HEK293 (cell line): ENCODE results near the gene CASS4.

Experiments used
- CTCF ChIP-seq: fragments of 450-650 bp; formaldehyde crosslinking; IDR thresholded peaks from 2 replicates; pipeline ENCODE4 v1.5.1; 2016; ENCODE audit warnings: missing biosample characterization, missing genetic modification characterization
- ZNF146 ChIP-seq: fragments of 450-650 bp; formaldehyde crosslinking; IDR thresholded peaks from 2 replicates; pipeline ENCODE4 v1.5.1; 2016; ENCODE audit warnings: missing biosample characterization, missing genetic modification characterization
- ZNF174 ChIP-seq: fragments of 450-650 bp; formaldehyde crosslinking; IDR thresholded peaks from 2 replicates; pipeline ENCODE4 v1.5.0; 2017; ENCODE audit warnings: missing biosample characterization, mild to moderate bottlenecking, missing genetic modification characterization
- ZNF274 ChIP-seq, 2 experiments: fragments of 200-500 bp in 1 of 2; fragments of 450-650 bp in 1 of 2; sonication (Bioruptor generic) in 1 of 2; formaldehyde crosslinking in 1 of 2; IDR thresholded peaks; 2 replicates each; pipeline versions ENCODE4 v1.5.1 to v1.6.1; 2014 to 2016; ENCODE audit warnings: borderline replicate concordance in 1 of 2, inconsistent platforms in 1 of 2, low read length in 1 of 2, missing biosample characterization in 1 of 2, missing genetic modification characterization in 1 of 2
- ZNF404 ChIP-seq: fragments of 450-650 bp; formaldehyde crosslinking; IDR thresholded peaks from 2 replicates; pipeline ENCODE4 v1.5.1; 2017; ENCODE audit warnings: missing biosample characterization, missing genetic modification characterization
- ZNF76 ChIP-seq: fragments of 450-650 bp; formaldehyde crosslinking; IDR thresholded peaks from 2 replicates; pipeline ENCODE4; 2016; ENCODE audit warnings: low read depth, missing biosample characterization, missing genetic modification characterization, borderline replicate concordance

GRCh38 chr20:56406910-56407309 is 5.2 kb upstream of the CASS4 start:
- TF ChIP-seq ZNF404, result no peak
- TF ChIP-seq ZNF76, result no peak
- no peak for TF ChIP-seq ZNF274 (IDR thresholded peaks at IDR 0.05; ENCODE audit: low read length)
- no peak for TF ChIP-seq ZNF274 (tag by site-specific recombination; IDR thresholded peaks at IDR 0.05; ENCODE audit: borderline replicate concordance)
- no peak for TF ChIP-seq CTCF (tag by site-specific recombination)
- no peak for TF ChIP-seq ZNF146
- TF ChIP-seq ZNF174 (tag by site-specific recombination), result no peak
